ENCODE results near the gene CNR1. TPM values are rescaled to one million over a fixed set of nuclear protein-coding genes. Genes with fewer than 3 reads are reported as not detected.

CNR1 gene
- polyA plus RNA-seq, 3 donors = 0.88 to 1.1 (median 0.90) TPM

Other genes starting within 250 kb of the CNR1 start
- gene SPACA1, start 118.5 kb downstream of the CNR1 start, polyA plus RNA-seq (ENCODE audit: insufficient read length in 3 of 3) = not detected

All from right renal cortex interstitium (tissue), 3 donors.